ENCODE results near the gene PLB1. TPM values are rescaled to one million over a fixed set of nuclear protein-coding genes. Genes with fewer than 3 reads are reported as not detected.
A peak's percentile ranks its signal among the peaks of the same experiment; 100 is the strongest.

PLB1 gene
- total and polyA plus RNA-seq, 9 of the 15 experiments (the other 6 are each of a cell fraction or from before 2014, with no cell fraction given), result 0.01 to 0.09 (median 0.07) TPM; not detected in 2

DNA sequence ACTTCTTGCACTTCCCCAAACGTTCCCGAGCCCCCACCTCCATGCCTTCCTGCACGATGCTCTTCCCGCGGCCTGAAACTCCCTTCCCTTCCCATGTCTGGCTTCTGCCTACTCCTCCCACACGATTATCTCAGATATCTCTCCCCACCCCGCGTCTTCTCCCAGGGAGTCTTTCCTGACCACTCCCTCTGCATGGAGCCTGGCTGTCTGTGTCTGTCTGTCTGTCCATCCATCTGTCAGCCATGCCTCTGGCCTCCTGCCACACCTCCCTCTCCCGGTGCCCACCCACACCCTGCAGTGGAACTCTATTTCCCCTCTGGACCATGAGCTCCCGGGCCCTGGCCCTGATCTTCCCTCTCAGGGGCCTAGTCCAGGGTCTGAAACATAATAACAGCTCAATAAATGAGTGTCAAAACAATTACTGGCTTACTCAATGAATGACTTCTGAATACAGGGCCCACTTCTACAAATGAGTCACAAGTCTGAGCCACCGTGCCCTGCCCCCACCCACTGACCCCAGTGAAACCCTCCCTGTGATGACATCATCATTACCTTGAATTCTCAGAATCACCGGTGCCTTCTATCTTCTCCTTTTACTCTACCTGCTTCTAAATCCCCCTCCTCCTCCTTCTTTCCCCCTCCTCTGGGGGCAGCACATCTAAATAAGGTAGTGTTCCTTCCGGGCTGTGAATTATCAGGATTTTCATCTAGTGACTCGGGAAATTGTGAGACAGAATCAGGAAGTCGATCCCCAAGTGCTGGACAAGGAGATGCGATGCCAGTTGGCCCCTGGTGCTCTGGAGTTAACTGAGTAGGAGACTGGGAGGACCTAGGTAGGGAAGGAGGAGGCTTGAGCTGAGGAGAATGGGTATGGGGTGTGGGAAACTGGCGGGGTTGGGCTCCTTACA, 46.1 kb upstream of the PLB1 start (continued):
- TF ChIP-seq CTBP1 (IDR thresholded peaks at IDR 0.05; ENCODE audit: borderline replicate concordance) (0 out of 2 replicates have a peak, but pooled peaks have one; percentile 40), SMC3 (conservative IDR thresholded peaks at IDR 0.05; ENCODE audit: insufficient read depth, low read depth, low read length) (no peak), RAD21 (CRISPR knock-in tag; conservative IDR thresholded peaks at IDR 0.05 in 1 of 2, IDR thresholded peaks at IDR 0.05 in 1 of 2) (no peak), ZSCAN29 (IDR thresholded peaks at IDR 0.05) (no peak), ARID1B (IDR thresholded peaks at IDR 0.05) (peak; percentile 56; the same call in 1 of the 2 replicates), ETV5 (CRISPR knock-in tag; IDR thresholded peaks at IDR 0.05; ENCODE audit: low read depth) (no peak), ZEB2 (IDR thresholded peaks at IDR 0.05) (peak; percentile 65; the same call in 1 of the 2 replicates), RNF2 (IDR thresholded peaks at IDR 0.05) (no peak), SIN3A (IDR thresholded peaks at IDR 0.05; ENCODE audit: borderline replicate concordance in 2 of 2, control insufficient read depth in 1 of 2, low read depth in 2 of 2, low read length in 2 of 2) (no peak), DACH1 (IDR thresholded peaks at IDR 0.05; ENCODE audit: partially characterized antibody) (no peak), ZBTB49 (CRISPR knock-in tag; IDR thresholded peaks at IDR 0.05; ENCODE audit: borderline replicate concordance) (no peak), ZNF398 (CRISPR knock-in tag; IDR thresholded peaks at IDR 0.05) (no peak), E2F3 (CRISPR knock-in tag; IDR thresholded peaks at IDR 0.05) (no peak), ESRRA (IDR thresholded peaks at IDR 0.05; ENCODE audit: borderline replicate concordance, low read depth) (no peak), CEBPB (tag; IDR thresholded peaks at IDR 0.05) (peak; percentile 12; the same call in 1 of the 2 replicates), PYGO2 (tag; IDR thresholded peaks at IDR 0.05) (no peak), ZNF24 (IDR thresholded peaks at IDR 0.05) (no peak; the same call in 1 of the 2 replicates), EGR1 (conservative IDR thresholded peaks at IDR 0.05) (peak; percentile 52), XRCC5 (IDR thresholded peaks at IDR 0.05; ENCODE audit: low read depth, low read length) (no peak), ZNF121 (CRISPR knock-in tag; conservative IDR thresholded peaks at IDR 0.05) (no peak), TAF7 (tag; IDR thresholded peaks at IDR 0.05) (no peak), KLF16 (IDR thresholded peaks at IDR 0.05) (no peak), ZFX (CRISPR knock-in tag; IDR thresholded peaks at IDR 0.05) (no peak), ZNF311 (CRISPR knock-in tag; IDR thresholded peaks at IDR 0.05) (no peak), ZNF253 (CRISPR knock-in tag; conservative IDR thresholded peaks at IDR 0.05) (no peak)
- TF ChIP-seq, protein P1, sequence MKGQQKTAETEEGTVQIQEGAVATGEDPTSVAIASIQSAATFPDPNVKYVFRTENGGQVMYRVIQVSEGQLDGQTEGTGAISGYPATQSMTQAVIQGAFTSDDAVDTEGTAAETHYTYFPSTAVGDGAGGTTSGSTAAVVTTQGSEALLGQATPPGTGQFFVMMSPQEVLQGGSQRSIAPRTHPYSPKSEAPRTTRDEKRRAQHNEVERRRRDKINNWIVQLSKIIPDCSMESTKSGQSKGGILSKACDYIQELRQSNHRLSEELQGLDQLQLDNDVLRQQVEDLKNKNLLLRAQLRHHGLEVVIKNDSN (CRISPR knock-in tag; IDR thresholded peaks at IDR 0.05), result no peak

Measured in K562 (cell line).